ENCODE data around the gene ARHGEF28. TPM values are rescaled to one million over a fixed set of nuclear protein-coding genes. Genes with fewer than 3 reads are reported as not detected.
A peak's percentile ranks its signal among the peaks of the same experiment; 100 is the strongest.

The ARHGEF28 gene
- total and polyA plus RNA-seq, 2 of the 13 experiments (the other 11 are each of a cell fraction or from before 2014, with no cell fraction given), result 17.4 to 34.1 TPM

DNA sequence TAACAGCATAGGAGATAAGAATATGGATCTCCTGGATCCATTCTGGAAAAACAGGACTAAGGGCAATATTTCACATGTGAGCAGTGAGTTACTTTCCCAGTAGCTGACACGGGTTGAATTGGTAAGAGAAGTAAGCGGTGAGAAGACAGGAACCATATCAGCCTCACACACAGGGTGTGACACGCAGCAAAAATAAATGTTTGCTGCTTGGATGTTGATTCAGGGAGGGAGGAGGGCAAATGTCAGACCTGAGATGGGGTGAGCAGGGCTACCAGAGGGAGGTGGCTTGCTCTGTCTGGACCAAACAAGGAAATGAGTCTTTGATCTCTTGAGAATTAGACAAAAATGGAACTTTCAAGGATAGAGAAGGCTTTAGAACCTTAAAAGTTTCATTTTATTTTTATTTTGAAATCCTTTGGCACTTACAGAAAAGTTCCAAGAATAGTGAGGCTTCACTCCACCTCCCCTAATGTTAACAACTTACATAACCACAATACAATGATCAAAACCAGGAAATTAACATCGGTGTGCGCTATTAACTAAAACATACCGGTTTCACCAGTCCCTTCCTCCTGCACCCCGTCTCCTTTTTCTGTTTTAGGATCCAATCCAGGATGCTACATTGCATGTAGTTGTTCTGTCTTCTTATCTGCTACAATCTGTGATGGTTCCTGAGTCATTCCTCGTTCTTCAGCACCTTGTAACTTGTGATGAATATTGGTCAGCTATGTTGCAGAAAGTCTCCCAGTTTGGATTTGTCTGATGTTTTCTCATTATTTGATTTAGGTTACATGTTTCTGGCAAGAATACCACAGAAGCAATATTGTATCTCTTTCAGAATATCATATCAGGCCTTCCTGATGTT is 20.5 kb upstream of the ARHGEF28 start:
- POLR2A ChIA-PET, result interaction anchor here (0.7 to 1.1 kb wide), 3 partner anchors 13 to 21 kb away, joined by 3 read pairs; partner anchors contain the start of gene ARHGEF28
- ATAC-seq, result peak; percentile 100
- intact Hi-C loops (cut with micrococcal nuclease; ENCODE audit: unreplicated experiment), result no loop called here
- TF ChIP-seq, protein P1, sequence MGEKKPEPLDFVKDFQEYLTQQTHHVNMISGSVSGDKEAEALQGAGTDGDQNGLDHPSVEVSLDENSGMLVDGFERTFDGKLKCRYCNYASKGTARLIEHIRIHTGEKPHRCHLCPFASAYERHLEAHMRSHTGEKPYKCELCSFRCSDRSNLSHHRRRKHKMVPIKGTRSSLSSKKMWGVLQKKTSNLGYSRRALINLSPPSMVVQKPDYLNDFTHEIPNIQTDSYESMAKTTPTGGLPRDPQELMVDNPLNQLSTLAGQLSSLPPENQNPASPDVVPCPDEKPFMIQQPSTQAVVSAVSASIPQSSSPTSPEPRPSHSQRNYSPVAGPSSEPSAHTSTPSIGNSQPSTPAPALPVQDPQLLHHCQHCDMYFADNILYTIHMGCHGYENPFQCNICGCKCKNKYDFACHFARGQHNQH (CRISPR knock-in tag; IDR thresholded peaks at IDR 0.05), result peak; percentile 58; the same call in 1 of the 2 replicates
- TF ChIP-seq, protein P2, sequence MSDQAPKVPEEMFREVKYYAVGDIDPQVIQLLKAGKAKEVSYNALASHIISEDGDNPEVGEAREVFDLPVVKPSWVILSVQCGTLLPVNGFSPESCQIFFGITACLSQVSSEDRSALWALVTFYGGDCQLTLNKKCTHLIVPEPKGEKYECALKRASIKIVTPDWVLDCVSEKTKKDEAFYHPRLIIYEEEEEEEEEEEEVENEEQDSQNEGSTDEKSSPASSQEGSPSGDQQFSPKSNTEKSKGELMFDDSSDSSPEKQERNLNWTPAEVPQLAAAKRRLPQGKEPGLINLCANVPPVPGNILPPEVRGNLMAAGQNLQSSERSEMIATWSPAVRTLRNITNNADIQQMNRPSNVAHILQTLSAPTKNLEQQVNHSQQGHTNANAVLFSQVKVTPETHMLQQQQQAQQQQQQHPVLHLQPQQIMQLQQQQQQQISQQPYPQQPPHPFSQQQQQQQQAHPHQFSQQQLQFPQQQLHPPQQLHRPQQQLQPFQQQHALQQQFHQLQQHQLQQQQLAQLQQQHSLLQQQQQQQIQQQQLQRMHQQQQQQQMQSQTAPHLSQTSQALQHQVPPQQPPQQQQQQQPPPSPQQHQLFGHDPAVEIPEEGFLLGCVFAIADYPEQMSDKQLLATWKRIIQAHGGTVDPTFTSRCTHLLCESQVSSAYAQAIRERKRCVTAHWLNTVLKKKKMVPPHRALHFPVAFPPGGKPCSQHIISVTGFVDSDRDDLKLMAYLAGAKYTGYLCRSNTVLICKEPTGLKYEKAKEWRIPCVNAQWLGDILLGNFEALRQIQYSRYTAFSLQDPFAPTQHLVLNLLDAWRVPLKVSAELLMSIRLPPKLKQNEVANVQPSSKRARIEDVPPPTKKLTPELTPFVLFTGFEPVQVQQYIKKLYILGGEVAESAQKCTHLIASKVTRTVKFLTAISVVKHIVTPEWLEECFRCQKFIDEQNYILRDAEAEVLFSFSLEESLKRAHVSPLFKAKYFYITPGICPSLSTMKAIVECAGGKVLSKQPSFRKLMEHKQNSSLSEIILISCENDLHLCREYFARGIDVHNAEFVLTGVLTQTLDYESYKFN (CRISPR knock-in tag; conservative IDR thresholded peaks at IDR 0.05), result peak; percentile 68
- TF ChIP-seq RFXAP (CRISPR knock-in tag; IDR thresholded peaks at IDR 0.05; ENCODE audit: borderline replicate concordance) (no peak), MAFF (IDR thresholded peaks at IDR 0.05; ENCODE audit: low read depth, low read length) (peak; percentile 3; the same call in 1 of the 2 replicates), KAT2B (IDR thresholded peaks at IDR 0.05; ENCODE audit: borderline replicate concordance, low read depth, low read length) (no peak), WIZ (CRISPR knock-in tag; IDR thresholded peaks at IDR 0.05) (no peak), SKI (IDR thresholded peaks at IDR 0.05; ENCODE audit: partially characterized antibody) (peak; percentile 36), FOXK1 (CRISPR knock-in tag; IDR thresholded peaks at IDR 0.05; ENCODE audit: borderline replicate concordance, low read depth) (peak; percentile 76; the same call in 1 of the 2 replicates)
- TF ChIP-seq, protein P3, sequence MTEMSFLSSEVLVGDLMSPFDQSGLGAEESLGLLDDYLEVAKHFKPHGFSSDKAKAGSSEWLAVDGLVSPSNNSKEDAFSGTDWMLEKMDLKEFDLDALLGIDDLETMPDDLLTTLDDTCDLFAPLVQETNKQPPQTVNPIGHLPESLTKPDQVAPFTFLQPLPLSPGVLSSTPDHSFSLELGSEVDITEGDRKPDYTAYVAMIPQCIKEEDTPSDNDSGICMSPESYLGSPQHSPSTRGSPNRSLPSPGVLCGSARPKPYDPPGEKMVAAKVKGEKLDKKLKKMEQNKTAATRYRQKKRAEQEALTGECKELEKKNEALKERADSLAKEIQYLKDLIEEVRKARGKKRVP (CRISPR knock-in tag; IDR thresholded peaks at IDR 0.05), result peak in 1 of 2 experiments; percentile 24; a peak in 1 of 4 replicates
- TF ChIP-seq, protein P4, sequence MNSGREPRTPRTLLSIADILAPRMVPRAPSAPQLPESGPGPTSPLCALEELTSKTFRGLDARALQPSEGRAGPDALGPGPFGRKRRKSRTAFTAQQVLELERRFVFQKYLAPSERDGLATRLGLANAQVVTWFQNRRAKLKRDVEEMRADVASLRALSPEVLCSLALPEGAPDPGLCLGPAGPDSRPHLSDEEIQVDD (CRISPR knock-in tag; IDR thresholded peaks at IDR 0.05; ENCODE audit: borderline replicate concordance), result no peak
- TF ChIP-seq, protein P5, sequence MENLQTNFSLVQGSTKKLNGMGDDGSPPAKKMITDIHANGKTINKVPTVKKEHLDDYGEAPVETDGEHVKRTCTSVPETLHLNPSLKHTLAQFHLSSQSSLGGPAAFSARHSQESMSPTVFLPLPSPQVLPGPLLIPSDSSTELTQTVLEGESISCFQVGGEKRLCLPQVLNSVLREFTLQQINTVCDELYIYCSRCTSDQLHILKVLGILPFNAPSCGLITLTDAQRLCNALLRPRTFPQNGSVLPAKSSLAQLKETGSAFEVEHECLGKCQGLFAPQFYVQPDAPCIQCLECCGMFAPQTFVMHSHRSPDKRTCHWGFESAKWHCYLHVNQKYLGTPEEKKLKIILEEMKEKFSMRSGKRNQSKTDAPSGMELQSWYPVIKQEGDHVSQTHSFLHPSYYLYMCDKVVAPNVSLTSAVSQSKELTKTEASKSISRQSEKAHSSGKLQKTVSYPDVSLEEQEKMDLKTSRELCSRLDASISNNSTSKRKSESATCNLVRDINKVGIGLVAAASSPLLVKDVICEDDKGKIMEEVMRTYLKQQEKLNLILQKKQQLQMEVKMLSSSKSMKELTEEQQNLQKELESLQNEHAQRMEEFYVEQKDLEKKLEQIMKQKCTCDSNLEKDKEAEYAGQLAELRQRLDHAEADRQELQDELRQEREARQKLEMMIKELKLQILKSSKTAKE (CRISPR knock-in tag; IDR thresholded peaks at IDR 0.05; ENCODE audit: borderline replicate concordance), result peak; percentile 63; the same call in 1 of the 2 replicates

More for the DNA sequence above, 20.5 kb upstream of the ARHGEF28 start:
- H3K27me3 ChIP-seq (ENCODE audit: control insufficient read depth in 1 of 2, insufficient read depth in 2 of 2, low read length in 2 of 2), result no peaks in the 10 kb centered on the region
- H3K9ac ChIP-seq (ENCODE audit: insufficient read depth, low read depth, low read length), result 0 out of 2 replicates have a peak overlapping the region, but pooled peaks have one; percentile 0
- peaks cover 11% of the 10 kb centered on the region for H3K9me3 ChIP-seq (ENCODE audit: low read length)
- H3K79me2 ChIP-seq (ENCODE audit: insufficient read depth, low read length), result no peaks in the 10 kb centered on the region
- H3K4me2 ChIP-seq (ENCODE audit: low read depth, low read length), result peak overlapping the region; percentile 62
- in situ Hi-C loops (cut with HindIII; ENCODE audit: extremely low pct_ligation_motif_present, low pct_unique_long_range_greater_than_20kb), result no loop called here
- CTCF ChIA-PET (ENCODE audit: low intra/inter-chr PET ratio, low total read pairs), result no interaction called here
- H3K4me3 ChIP-seq (replicated peaks in 1 of 3; ENCODE audit: insufficient read depth in 1 of 3, low read depth in 2 of 3, low read length in 3 of 3), result peak overlapping the region in 2 of 3 experiments; percentile 5 to 21; a peak in 2 of 6 replicates
- no peaks in the 10 kb centered on the region for H4K20me1 ChIP-seq (ENCODE audit: insufficient read depth, low read length)
- WGBS (ENCODE audit: low lambda C conversion rate), result 25% methylated on average over 8 of the region's 8 CpGs
- DNase-seq (ENCODE audit: low spot score), result peak; percentile 76
- no peaks in the 10 kb centered on the region for H3K36me3 ChIP-seq (replicated peaks in 1 of 2; ENCODE audit: control insufficient read depth in 1 of 2, insufficient read depth in 2 of 2, low read length in 2 of 2)
- no TSS peak for BruUV-seq (replicated peaks)
- FAIRE-seq, result peak; percentile 91
- peaks cover 26% of the 10 kb centered on the region for H3K4me1 ChIP-seq (ENCODE audit: insufficient read depth, low read length)
- no peak overlapping the region for H3K27ac ChIP-seq (ENCODE audit: extremely low read length, insufficient read depth, low read length)
- H2AFZ ChIP-seq (ENCODE audit: low read length), result no peak overlapping the region
